ENCODE results near the gene MPPED1. TPM values are rescaled to one million over a fixed set of nuclear protein-coding genes. Genes with fewer than 3 reads are reported as not detected.

Gene MPPED1
- total RNA-seq, 1 donor from 2014 or later: not detected

DNA sequence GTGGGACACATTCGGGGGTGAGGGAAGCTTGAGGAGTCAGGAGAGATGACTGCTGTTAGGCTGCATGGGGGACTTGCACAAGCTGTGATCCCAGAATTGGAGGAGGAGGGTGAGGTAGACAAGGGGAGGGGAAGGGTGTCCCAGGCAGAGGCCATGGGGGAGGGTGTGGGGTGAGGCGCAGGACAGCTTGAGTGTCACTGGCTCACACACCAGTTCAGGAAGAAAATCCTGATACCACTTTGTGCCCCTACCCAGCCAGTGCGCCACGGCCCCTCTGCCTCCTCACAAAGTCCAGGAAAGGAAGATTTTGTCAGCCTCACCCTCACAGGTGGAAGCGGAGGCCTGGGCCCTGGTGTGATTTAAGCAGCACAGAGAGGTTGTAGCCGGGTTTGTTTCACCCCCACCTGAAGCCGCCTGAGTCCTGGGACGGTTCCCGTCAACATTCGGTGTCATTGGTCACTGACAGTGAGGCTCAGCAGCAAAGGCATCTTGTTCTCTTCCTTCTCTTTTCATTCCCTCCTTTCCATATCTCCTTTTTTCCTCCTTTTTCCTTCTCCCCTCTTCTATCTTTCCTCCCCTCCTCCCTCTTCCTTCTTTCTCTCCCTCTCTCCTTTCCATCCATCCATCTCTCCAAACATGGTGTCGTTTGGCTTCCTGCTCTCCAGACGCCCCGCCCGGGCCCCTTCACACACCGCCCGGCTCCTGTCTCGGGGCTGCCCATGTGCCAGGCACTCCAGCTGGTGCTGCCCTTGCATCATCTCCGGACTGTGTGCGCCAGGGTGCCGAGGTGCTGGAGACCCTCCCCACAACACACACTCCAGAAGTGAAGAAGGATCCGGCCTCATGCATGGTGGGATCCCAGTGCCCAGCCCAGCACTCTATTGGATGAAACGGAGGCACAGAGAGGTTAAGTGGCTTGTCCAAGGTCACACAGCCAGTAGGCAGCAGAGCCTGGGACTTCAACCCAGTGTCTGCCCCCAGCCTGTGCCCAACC lies 89.3 kb downstream of the MPPED1 start:
- DNase-seq (no peak), ATAC-seq (ENCODE audit: poor library complexity) (no peak)
- intact Hi-C loops (cut with DNase I): no loop called here

- ATAC-seq (ENCODE audit: poor library complexity) (no peak), DNase-seq (no peak)
- intact Hi-C loops (cut with DNase I): no loop called here
Measured at GRCh38 chr22:43501878-43502277, 90.1 kb downstream of the MPPED1 start.

DNA sequence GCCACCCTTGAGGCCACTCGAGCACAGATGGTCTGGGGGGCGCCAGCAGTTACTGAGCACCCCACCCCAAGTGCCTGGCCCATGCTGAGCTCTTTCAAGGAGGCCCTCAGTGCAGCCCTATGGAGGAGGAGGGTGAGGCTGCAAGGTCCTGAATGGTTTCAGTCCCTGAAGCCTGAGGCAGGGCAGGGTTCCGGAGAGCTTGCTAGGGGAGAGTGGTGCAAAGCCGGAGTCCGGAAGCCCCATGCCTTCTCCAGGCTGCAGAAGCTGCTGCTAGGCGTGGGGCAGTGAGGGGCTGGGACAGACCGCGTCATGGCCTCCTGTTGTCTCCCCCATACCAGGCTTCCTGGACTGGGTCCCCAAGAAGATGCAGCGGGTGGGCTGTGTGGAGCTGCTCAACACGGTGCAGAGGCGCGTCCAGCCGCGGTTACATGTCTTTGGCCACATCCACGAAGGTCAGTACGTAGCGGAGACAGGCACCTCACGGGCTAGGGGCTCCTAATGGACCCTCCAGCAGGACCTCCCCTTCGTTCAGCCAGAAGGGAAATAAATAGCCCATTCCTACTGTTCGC lies 90.6 kb downstream of the MPPED1 start:
- no peak for DNase-seq
- no peak for ATAC-seq (ENCODE audit: poor library complexity)
- intact Hi-C loops (cut with DNase I): no loop called here

DNA sequence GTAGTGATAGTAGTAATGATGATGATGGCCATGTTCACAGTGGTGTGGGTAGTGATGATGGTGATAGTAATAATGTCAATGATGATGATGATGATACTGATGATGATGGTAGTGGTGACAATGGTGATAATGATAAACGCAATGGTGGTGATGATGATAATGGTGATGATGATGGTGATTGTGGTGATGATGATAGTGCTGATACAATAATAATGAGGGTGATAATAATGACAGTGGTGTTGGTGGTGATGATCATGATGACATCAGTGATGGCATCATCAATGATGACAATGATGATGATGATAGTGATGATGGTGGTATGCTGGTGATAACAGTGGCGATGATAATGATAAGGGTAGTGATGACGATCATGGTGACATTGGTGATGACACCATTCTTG lies 92.3 kb downstream of the MPPED1 start:
- no peak for DNase-seq
- no peak for ATAC-seq (ENCODE audit: poor library complexity)
- intact Hi-C loops (cut with DNase I): no loop called here

- no peak for DNase-seq
Measured at GRCh38 chr22:43504666-43505261, 93.0 kb downstream of the MPPED1 start.

GRCh38 chr22:43505423-43505822 lies 93.6 kb downstream of the MPPED1 start:
- DNase-seq (no peak), ATAC-seq (ENCODE audit: poor library complexity) (no peak)
- intact Hi-C loops (cut with DNase I): no loop called here

More at GRCh38 chr22:43504666-43505261, 93.0 kb downstream of the MPPED1 start:
- no peak for ATAC-seq (ENCODE audit: poor library complexity)
- intact Hi-C loops (cut with DNase I): no loop called here

DNA sequence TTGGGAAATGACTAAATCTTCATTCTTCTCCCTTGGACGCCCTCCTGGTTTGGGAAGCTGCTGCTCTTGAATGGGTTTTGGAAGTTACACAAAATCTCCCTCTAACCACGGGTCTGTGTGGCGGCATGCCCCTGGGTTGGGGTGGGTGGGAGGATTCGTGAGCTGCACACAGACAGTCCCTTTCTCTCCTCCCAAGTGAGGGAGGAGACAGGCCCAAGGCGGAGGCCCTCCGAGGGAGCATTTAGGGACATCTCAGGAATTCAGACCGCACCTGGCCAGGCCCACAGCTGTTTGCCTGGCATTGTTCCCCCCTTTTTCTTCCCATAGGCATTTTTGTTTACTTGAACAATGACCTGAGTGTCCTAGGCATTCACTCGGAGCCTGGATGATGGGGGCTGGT lies 94.1 kb downstream of the MPPED1 start:
- no peak for DNase-seq
- no peak for ATAC-seq (ENCODE audit: poor library complexity)
- intact Hi-C loops (cut with DNase I): no loop called here

DNA sequence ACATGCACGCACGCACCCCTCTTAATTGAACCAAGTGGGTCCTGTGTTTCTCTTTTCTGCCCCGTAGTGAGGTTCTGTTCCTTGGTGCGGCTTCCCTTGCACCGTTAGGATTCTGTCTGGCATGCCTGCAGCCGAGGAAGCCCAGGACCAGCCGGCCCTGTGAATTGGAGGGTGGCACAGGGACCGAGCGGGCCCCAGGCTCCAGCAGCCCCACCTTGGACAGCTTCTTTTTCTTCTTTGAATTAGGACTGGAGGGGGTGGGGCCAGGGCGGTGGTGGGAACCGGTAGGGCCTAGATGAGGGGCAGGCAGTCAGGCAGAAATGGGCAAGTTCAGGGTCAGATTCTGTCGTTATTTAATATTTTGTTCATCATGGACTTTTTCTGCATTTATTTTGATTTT lies 94.7 kb downstream of the MPPED1 start:
- DNase-seq (no peak), ATAC-seq (ENCODE audit: poor library complexity) (no peak)
- intact Hi-C loops (cut with DNase I): no loop called here

DNA sequence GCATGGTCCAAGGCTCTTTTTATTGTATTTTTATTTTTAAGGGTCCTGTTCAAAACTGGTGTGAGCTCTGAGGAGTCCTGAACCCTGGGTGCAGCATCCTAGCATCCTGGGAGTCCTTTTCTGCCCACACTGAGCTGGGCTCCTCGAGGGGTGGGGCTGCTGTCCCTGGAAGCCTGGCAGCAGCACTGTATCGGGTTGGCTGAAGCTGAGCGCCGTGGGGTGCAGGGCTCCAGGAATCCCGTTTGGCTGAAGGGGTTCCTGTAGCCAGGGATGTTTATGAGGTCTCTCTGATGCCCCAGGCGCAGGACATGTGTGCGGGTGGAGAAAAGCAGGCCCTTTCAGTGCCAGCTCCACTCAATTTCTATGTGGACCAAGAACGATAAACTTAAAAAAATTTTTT lies 95.4 kb downstream of the MPPED1 start:
- ATAC-seq (ENCODE audit: poor library complexity) (no peak), DNase-seq (no peak)
- intact Hi-C loops (cut with DNase I): no loop called here

DNA sequence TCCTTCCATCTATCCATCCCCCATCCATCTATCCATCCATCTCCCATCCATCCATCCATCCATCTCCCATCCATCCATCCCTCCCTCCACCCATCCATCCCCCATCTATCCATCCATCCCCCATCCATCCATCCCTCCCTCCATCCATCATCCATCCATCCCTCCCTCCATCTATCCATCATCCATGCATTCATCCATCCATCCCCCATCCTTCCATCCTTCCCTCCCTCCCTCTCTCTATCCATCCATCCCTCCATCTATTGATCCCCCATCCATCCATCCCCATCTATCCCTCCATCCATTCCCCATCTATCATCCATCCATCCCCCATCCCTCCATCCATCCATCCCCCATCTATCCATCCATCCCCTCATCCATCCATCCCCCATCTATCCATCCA lies 96.7 kb downstream of the MPPED1 start:
- DNase-seq (no peak), ATAC-seq (ENCODE audit: poor library complexity) (no peak)

DNA sequence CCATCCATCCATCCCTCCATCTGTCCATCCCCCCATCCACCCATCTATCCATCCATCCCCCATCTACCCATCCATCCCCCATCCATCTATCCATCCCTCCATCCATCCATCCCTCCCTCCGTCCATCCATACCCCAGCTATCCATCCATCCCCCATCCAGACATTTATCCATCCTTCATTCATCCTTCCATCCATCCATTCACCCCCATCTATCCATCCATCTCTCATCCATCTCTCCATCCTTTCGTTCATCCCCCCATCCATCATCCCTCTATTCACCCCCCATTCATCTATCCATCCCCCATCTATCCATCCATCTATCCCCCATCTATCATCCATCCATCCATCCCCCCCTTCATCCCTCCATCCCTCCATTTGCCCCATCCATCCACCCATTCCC lies 97.5 kb downstream of the MPPED1 start:
- no peak for ATAC-seq (ENCODE audit: poor library complexity)
- intact Hi-C loops (cut with DNase I): no loop called here
- DNase-seq: no peak

More for the DNA sequence above, 96.7 kb downstream of the MPPED1 start:
- intact Hi-C loops (cut with DNase I): no loop called here

- no peak for ATAC-seq (ENCODE audit: poor library complexity)
- DNase-seq: no peak
- intact Hi-C loops (cut with DNase I): no loop called here
Measured at GRCh38 chr22:43510281-43511070, 98.7 kb downstream of the MPPED1 start.

DNA sequence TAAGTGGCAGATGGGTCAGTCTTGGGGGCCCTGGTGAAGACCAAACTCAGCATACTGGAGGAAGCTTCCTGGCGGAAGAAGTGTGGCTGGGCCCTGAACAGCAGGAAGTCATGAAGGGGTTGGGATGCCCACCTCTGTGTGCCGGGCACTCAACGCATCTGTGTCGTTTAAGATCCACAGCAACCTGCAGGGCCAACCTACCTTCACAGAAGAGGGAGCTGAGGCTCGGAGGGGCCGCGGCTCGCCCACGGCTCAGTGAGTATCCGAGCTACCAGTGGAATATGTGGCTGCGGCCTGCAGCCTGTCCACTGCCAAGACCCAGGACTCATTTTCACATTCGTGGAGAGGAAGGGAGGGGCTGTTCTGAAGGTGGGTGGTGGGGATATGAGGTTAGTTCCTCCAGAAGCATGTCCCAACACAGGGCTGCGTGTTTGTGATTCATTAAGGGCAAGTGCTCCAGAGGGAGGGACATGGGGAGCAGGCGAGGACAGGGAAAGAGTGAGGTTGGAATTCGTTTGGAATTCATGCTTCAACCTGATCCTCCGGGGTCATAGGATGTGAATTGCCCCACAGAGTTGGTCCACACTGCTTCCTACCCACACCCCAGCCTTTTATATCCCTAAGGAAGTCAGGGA lies 99.6 kb downstream of the MPPED1 start:
- intact Hi-C loops (cut with DNase I): no loop called here

DNA sequence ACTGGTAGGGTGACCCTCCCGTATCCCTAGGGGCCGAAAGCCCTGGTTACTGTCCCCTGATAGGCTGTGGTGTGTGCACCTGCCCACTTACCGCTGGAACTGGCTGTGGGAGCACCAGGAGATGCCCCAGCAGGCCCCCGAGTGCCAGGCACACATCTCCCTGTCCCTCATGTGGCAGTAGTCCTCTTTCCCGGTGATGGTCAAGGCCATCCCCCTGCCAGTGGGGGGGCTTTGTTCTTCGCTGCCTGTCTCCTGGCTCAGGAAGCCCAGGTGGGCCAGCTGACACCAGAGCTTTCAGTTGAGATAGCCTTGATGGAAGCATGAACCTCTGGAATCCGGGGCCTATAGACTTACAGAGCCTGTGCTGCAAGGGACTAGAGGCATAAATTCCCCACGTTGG lies 100.5 kb downstream of the MPPED1 start:
- intact Hi-C loops (cut with DNase I): no loop called here
- no peak for ATAC-seq (ENCODE audit: poor library complexity)
- DNase-seq: no peak

More for the DNA sequence above, 99.6 kb downstream of the MPPED1 start:
- no peak for DNase-seq
- ATAC-seq (ENCODE audit: poor library complexity): no peak

GRCh38 chr22:43514476-43515157 lies 102.8 kb downstream of the MPPED1 start:
- ATAC-seq (ENCODE audit: poor library complexity) (no peak), DNase-seq (no peak)
- intact Hi-C loops (cut with DNase I): no loop called here

DNA sequence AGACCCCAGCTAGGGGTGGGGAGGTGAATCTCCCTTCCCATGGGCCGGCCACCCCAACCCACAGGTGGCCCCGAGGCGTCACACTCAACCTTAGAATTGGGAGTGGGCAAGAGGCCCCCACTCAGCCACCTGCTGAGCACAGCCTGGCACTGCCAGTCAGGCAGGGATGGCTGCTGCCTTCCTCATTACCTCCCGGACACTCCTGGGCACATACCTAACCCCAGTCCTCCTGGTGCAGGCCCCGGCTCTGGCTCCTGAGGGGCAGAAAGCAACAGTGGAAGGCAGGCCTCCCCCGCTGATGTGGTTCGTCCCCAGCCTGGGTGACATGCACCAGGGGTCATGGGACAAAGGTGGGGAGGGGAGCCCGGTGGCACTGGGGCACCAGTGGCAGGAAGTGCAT lies 103.6 kb downstream of the MPPED1 start:
- intact Hi-C loops (cut with DNase I): no loop called here
- DNase-seq (no peak), ATAC-seq (ENCODE audit: poor library complexity) (no peak)

- intact Hi-C loops (cut with DNase I): no loop called here
- DNase-seq (no peak), ATAC-seq (ENCODE audit: poor library complexity) (no peak)
Measured at GRCh38 chr22:43515902-43516301, 104.1 kb downstream of the MPPED1 start.

- intact Hi-C loops (cut with DNase I): no loop called here
- no peak for DNase-seq
- ATAC-seq (ENCODE audit: poor library complexity): no peak
Measured at GRCh38 chr22:43516386-43516785, 104.6 kb downstream of the MPPED1 start.
